Neural progenitor cell (in vitro differentiated cells): ENCODE measurements around the gene TYR.
"Not testable (repeated sequence)": the region's sequence is repeated elsewhere in the genome, so short reads cannot be mapped to it uniquely, and the experiment has no call there.

ENCODE experiments used
- EZH2 ChIP-seq: fragments of 200-600 bp; sonication (generic); IDR thresholded peaks from 2 replicates; pipeline ENCODE4 v1.6.1; 2017; ENCODE audit warnings: antibody characterized with exemption, mild to moderate bottlenecking, moderate library complexity
- EZH2phosphoT487 ChIP-seq: fragments of 200-600 bp; sonication (generic); IDR thresholded peaks from 2 replicates; pipeline ENCODE4 v1.6.1; 2017; ENCODE audit warnings: antibody characterized with exemption
- TF ChIP-seq, protein P1 (sequence below): fragments of 200-600 bp; sonication (generic); IDR thresholded peaks from 2 replicates; pipeline ENCODE4 v1.5.1; 2017; ENCODE audit warnings: antibody characterized with exemption, mild to moderate bottlenecking

DNA sequence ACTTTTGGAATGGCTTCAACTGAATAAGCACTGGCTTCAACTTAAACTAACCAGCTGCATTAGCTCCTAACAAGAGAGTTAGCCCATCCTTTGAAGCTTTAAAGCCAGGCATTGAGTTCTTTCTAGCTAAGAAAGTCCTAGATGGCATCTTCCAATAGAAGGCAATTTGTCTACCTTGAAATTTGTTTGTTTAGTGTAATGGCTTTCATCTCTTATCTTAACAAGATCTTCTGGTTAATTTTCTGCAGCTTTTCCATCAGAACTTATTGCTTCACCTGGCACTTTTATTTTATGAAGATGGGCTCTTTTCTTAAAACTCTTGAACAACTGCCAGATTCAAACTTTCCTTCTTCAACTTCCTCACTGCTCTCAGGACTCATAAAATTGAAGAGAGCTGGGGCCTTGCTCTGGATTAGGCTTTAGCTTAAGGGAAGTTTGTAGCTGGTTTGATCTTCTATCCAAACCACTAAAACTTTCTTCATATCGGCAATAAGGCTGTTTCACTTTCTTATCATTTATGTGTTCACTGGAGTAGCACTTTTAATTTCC is 94.9 kb downstream of the TYR start:
- TF ChIP-seq, protein P1, sequence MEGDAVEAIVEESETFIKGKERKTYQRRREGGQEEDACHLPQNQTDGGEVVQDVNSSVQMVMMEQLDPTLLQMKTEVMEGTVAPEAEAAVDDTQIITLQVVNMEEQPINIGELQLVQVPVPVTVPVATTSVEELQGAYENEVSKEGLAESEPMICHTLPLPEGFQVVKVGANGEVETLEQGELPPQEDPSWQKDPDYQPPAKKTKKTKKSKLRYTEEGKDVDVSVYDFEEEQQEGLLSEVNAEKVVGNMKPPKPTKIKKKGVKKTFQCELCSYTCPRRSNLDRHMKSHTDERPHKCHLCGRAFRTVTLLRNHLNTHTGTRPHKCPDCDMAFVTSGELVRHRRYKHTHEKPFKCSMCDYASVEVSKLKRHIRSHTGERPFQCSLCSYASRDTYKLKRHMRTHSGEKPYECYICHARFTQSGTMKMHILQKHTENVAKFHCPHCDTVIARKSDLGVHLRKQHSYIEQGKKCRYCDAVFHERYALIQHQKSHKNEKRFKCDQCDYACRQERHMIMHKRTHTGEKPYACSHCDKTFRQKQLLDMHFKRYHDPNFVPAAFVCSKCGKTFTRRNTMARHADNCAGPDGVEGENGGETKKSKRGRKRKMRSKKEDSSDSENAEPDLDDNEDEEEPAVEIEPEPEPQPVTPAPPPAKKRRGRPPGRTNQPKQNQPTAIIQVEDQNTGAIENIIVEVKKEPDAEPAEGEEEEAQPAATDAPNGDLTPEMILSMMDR = not testable (repeated sequence)
- not testable (repeated sequence) for TF ChIP-seq EZH2phosphoT487, EZH2
